ENCODE data around the gene C17orf114.

The C17orf114 gene

GRCh38 chr17:4789951-4790704 lies 12.0 kb downstream of the C17orf114 start (continued):
- TF ChIP-seq ZNF33B (CRISPR knock-in tag; IDR thresholded peaks at IDR 0.05) (no peak), ZNF382 (CRISPR knock-in tag; IDR thresholded peaks at IDR 0.05; ENCODE audit: borderline replicate concordance) (no peak), SATB2 (CRISPR knock-in tag; IDR thresholded peaks at IDR 0.05) (no peak), ZNF737 (CRISPR knock-in tag; IDR thresholded peaks at IDR 0.05; ENCODE audit: borderline replicate concordance) (no peak), DDIT3 (CRISPR knock-in tag; IDR thresholded peaks at IDR 0.05) (no peak), ZNF280D (CRISPR knock-in tag; IDR thresholded peaks at IDR 0.05) (no peak), FOXO1 (CRISPR knock-in tag; IDR thresholded peaks at IDR 0.05) (peak; percentile 33; the same call in 1 of the 2 replicates), BRF2 (CRISPR knock-in tag; IDR thresholded peaks at IDR 0.05) (peak; percentile 84; the same call in 1 of the 2 replicates), HMGA1 (CRISPR knock-in tag; conservative IDR thresholded peaks at IDR 0.05) (no peak), ZNF33A (CRISPR knock-in tag; IDR thresholded peaks at IDR 0.05; ENCODE audit: borderline replicate concordance) (no peak), ZXDC (CRISPR knock-in tag; IDR thresholded peaks at IDR 0.05) (peak; percentile 52; the same call in 1 of the 2 replicates), FOXM1 (CRISPR knock-in tag; IDR thresholded peaks at IDR 0.05) (0 out of 2 replicates have a peak, but pooled peaks have one; percentile 45), MTERF4 (CRISPR knock-in tag; IDR thresholded peaks at IDR 0.05) (peak; percentile 91; the same call in 1 of the 2 replicates), BRCA1 (CRISPR knock-in tag; IDR thresholded peaks at IDR 0.05) (peak; percentile 57; the same call in 1 of the 2 replicates), ZFYVE20 (CRISPR knock-in tag; IDR thresholded peaks at IDR 0.05; ENCODE audit: borderline replicate concordance, low read depth) (no peak)
- TF ChIP-seq, protein P1, sequence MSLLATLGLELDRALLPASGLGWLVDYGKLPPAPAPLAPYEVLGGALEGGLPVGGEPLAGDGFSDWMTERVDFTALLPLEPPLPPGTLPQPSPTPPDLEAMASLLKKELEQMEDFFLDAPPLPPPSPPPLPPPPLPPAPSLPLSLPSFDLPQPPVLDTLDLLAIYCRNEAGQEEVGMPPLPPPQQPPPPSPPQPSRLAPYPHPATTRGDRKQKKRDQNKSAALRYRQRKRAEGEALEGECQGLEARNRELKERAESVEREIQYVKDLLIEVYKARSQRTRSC (CRISPR knock-in tag; IDR thresholded peaks at IDR 0.05; ENCODE audit: low read depth): no peak
- TF ChIP-seq, protein P2, sequence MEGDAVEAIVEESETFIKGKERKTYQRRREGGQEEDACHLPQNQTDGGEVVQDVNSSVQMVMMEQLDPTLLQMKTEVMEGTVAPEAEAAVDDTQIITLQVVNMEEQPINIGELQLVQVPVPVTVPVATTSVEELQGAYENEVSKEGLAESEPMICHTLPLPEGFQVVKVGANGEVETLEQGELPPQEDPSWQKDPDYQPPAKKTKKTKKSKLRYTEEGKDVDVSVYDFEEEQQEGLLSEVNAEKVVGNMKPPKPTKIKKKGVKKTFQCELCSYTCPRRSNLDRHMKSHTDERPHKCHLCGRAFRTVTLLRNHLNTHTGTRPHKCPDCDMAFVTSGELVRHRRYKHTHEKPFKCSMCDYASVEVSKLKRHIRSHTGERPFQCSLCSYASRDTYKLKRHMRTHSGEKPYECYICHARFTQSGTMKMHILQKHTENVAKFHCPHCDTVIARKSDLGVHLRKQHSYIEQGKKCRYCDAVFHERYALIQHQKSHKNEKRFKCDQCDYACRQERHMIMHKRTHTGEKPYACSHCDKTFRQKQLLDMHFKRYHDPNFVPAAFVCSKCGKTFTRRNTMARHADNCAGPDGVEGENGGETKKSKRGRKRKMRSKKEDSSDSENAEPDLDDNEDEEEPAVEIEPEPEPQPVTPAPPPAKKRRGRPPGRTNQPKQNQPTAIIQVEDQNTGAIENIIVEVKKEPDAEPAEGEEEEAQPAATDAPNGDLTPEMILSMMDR (CRISPR knock-in tag; IDR thresholded peaks at IDR 0.05): peak; percentile 84
